Measurements from ENCODE around the gene METRNL. TPM values are rescaled to one million over a fixed set of nuclear protein-coding genes. Genes with fewer than 3 reads are reported as not detected.

METRNL gene
- total RNA-seq, 1 experiment from 2014 or later: 58.7 TPM

GRCh38 chr17:83108709-83109108, 29.3 kb downstream of the METRNL start (continued):
- TF ChIP-seq POLR2AphosphoS5 (IDR thresholded peaks at IDR 0.05; ENCODE audit: low read depth, low read length) (no peak), POLR2A (IDR thresholded peaks at IDR 0.05; ENCODE audit: borderline replicate concordance, extremely low read depth, insufficient read depth, insufficient read length) (no peak), SP1 (IDR thresholded peaks at IDR 0.05; ENCODE audit: low read depth) (no peak), ATF3 (IDR thresholded peaks at IDR 0.05) (no peak), CEBPB (IDR thresholded peaks at IDR 0.05; ENCODE audit: low read depth) (no peak), JUND (IDR thresholded peaks at IDR 0.05) (no peak), EZH2phosphoT487 (IDR thresholded peaks at IDR 0.05; ENCODE audit: borderline replicate concordance) (no peak), SIN3A (IDR thresholded peaks at IDR 0.05; ENCODE audit: low read depth) (no peak)
- TF ChIP-seq, protein P1, sequence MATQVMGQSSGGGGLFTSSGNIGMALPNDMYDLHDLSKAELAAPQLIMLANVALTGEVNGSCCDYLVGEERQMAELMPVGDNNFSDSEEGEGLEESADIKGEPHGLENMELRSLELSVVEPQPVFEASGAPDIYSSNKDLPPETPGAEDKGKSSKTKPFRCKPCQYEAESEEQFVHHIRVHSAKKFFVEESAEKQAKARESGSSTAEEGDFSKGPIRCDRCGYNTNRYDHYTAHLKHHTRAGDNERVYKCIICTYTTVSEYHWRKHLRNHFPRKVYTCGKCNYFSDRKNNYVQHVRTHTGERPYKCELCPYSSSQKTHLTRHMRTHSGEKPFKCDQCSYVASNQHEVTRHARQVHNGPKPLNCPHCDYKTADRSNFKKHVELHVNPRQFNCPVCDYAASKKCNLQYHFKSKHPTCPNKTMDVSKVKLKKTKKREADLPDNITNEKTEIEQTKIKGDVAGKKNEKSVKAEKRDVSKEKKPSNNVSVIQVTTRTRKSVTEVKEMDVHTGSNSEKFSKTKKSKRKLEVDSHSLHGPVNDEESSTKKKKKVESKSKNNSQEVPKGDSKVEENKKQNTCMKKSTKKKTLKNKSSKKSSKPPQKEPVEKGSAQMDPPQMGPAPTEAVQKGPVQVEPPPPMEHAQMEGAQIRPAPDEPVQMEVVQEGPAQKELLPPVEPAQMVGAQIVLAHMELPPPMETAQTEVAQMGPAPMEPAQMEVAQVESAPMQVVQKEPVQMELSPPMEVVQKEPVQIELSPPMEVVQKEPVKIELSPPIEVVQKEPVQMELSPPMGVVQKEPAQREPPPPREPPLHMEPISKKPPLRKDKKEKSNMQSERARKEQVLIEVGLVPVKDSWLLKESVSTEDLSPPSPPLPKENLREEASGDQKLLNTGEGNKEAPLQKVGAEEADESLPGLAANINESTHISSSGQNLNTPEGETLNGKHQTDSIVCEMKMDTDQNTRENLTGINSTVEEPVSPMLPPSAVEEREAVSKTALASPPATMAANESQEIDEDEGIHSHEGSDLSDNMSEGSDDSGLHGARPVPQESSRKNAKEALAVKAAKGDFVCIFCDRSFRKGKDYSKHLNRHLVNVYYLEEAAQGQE (IDR thresholded peaks at IDR 0.05; ENCODE audit: low read depth): no peak

GRCh38 chr17:83109386-83109785, 30.0 kb downstream of the METRNL start:
- CTCF ChIA-PET: no interaction called here
- no peak overlapping the region; the same call in 1 of the 2 replicates for H3K27ac ChIP-seq (ENCODE audit: low read depth, low read length)
- peak overlapping the region; percentile 62 for H3K9ac ChIP-seq (ENCODE audit: low read length)
- H3K9me2 ChIP-seq (ENCODE audit: insufficient read depth): no peaks in the 10 kb centered on the region
- BruUV-seq (replicated peaks): no TSS peak
- POLR2A ChIA-PET: no interaction called here
- RAD21 ChIA-PET (ENCODE audit: low non-redundant PET in 1 of 2, low total read pairs in 2 of 2, uncharacterized antibody in 2 of 2, unreplicated experiment in 2 of 2): no interaction called here
- H2AFZ ChIP-seq (ENCODE audit: low read depth, low read length, poor library complexity, severe bottlenecking): peak overlapping the region; percentile 72
- peak overlapping the region; percentile 44 to 61; a peak in 3 of 4 replicates for H3K4me3 ChIP-seq (replicated peaks in 1 of 2; ENCODE audit: low read depth in 1 of 2, low read length in 2 of 2)
- intact Hi-C loops (cut with micrococcal nuclease): no loop called here
- peak overlapping the region; percentile 96 for H3K4me2 ChIP-seq (ENCODE audit: low read length)
- no peaks in the 10 kb centered on the region for H4K20me1 ChIP-seq (ENCODE audit: insufficient read depth)
- DNase-seq (ENCODE audit: low read depth, low spot score) (no peak), ATAC-seq (peak; percentile 35)
- H3K4me1 ChIP-seq (ENCODE audit: control insufficient read depth in 1 of 2, insufficient read depth in 2 of 2, low read length in 2 of 2): peaks cover 13 to 22% of the 10 kb centered on the region in 2 experiments
- peaks cover 3% of the 10 kb centered on the region; the same call in 1 of the 2 replicates for H3K27me3 ChIP-seq (ENCODE audit: insufficient read depth, low read length)
- H3K36me3 ChIP-seq (ENCODE audit: control insufficient read depth in 1 of 2, insufficient read depth in 2 of 2, low read length in 2 of 2): no peaks in the 10 kb centered on the region
- no peaks in the 10 kb centered on the region for H3K79me2 ChIP-seq (ENCODE audit: insufficient read depth, low read length)
- peaks cover 0 to 11% of the 10 kb centered on the region in 2 experiments; a peak in 1 of 4 replicates for H3K9me3 ChIP-seq (ENCODE audit: control insufficient read depth in 1 of 2, insufficient read depth in 1 of 2, low read depth in 1 of 2, low read length in 2 of 2)
- no peak for TF ChIP-seq POLR2A (IDR thresholded peaks at IDR 0.05; ENCODE audit: borderline replicate concordance, extremely low read depth, insufficient read depth, insufficient read length)
- no peak for TF ChIP-seq SRF (IDR thresholded peaks at IDR 0.05; ENCODE audit: low read depth)
- no peak for TF ChIP-seq ZNF274 (IDR thresholded peaks at IDR 0.05; ENCODE audit: low read depth, low read length)
- TF ChIP-seq SIN3A (IDR thresholded peaks at IDR 0.05; ENCODE audit: low read depth): no peak
- TF ChIP-seq, protein P2, sequence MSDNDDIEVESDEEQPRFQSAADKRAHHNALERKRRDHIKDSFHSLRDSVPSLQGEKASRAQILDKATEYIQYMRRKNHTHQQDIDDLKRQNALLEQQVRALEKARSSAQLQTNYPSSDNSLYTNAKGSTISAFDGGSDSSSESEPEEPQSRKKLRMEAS (IDR thresholded peaks at IDR 0.05): no peak
- no peak for TF ChIP-seq CBX3 (IDR thresholded peaks at IDR 0.05; ENCODE audit: low read depth)
- no peak for TF ChIP-seq EZH2 (IDR thresholded peaks at IDR 0.05)
- TF ChIP-seq TCF7L2 (IDR thresholded peaks at IDR 0.05; ENCODE audit: borderline replicate concordance, extremely low read depth, insufficient read depth, insufficient read length): no peak
- TF ChIP-seq YY1 (IDR thresholded peaks at IDR 0.05; ENCODE audit: extremely low read depth, insufficient replicate concordance, low read depth, low read length): no peak
- TF ChIP-seq, protein P3, sequence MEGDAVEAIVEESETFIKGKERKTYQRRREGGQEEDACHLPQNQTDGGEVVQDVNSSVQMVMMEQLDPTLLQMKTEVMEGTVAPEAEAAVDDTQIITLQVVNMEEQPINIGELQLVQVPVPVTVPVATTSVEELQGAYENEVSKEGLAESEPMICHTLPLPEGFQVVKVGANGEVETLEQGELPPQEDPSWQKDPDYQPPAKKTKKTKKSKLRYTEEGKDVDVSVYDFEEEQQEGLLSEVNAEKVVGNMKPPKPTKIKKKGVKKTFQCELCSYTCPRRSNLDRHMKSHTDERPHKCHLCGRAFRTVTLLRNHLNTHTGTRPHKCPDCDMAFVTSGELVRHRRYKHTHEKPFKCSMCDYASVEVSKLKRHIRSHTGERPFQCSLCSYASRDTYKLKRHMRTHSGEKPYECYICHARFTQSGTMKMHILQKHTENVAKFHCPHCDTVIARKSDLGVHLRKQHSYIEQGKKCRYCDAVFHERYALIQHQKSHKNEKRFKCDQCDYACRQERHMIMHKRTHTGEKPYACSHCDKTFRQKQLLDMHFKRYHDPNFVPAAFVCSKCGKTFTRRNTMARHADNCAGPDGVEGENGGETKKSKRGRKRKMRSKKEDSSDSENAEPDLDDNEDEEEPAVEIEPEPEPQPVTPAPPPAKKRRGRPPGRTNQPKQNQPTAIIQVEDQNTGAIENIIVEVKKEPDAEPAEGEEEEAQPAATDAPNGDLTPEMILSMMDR (IDR thresholded peaks at IDR 0.05 in 2 of 3, conservative IDR thresholded peaks at IDR 0.05 in 1 of 3; ENCODE audit: borderline replicate concordance in 1 of 3, insufficient read depth in 1 of 3, low read depth in 2 of 3, low read length in 2 of 3): no peak
- no peak for TF ChIP-seq JUND (IDR thresholded peaks at IDR 0.05)
- TF ChIP-seq SP1 (IDR thresholded peaks at IDR 0.05; ENCODE audit: low read depth): no peak
- TF ChIP-seq, protein P4, sequence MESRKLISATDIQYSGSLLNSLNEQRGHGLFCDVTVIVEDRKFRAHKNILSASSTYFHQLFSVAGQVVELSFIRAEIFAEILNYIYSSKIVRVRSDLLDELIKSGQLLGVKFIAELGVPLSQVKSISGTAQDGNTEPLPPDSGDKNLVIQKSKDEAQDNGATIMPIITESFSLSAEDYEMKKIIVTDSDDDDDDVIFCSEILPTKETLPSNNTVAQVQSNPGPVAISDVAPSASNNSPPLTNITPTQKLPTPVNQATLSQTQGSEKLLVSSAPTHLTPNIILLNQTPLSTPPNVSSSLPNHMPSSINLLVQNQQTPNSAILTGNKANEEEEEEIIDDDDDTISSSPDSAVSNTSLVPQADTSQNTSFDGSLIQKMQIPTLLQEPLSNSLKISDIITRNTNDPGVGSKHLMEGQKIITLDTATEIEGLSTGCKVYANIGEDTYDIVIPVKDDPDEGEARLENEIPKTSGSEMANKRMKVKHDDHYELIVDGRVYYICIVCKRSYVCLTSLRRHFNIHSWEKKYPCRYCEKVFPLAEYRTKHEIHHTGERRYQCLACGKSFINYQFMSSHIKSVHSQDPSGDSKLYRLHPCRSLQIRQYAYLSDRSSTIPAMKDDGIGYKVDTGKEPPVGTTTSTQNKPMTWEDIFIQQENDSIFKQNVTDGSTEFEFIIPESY (IDR thresholded peaks at IDR 0.05; ENCODE audit: extremely low read depth, insufficient replicate concordance, low read length): no peak
